ENCODE results near the gene PACS2.

The PACS2 gene

DNA sequence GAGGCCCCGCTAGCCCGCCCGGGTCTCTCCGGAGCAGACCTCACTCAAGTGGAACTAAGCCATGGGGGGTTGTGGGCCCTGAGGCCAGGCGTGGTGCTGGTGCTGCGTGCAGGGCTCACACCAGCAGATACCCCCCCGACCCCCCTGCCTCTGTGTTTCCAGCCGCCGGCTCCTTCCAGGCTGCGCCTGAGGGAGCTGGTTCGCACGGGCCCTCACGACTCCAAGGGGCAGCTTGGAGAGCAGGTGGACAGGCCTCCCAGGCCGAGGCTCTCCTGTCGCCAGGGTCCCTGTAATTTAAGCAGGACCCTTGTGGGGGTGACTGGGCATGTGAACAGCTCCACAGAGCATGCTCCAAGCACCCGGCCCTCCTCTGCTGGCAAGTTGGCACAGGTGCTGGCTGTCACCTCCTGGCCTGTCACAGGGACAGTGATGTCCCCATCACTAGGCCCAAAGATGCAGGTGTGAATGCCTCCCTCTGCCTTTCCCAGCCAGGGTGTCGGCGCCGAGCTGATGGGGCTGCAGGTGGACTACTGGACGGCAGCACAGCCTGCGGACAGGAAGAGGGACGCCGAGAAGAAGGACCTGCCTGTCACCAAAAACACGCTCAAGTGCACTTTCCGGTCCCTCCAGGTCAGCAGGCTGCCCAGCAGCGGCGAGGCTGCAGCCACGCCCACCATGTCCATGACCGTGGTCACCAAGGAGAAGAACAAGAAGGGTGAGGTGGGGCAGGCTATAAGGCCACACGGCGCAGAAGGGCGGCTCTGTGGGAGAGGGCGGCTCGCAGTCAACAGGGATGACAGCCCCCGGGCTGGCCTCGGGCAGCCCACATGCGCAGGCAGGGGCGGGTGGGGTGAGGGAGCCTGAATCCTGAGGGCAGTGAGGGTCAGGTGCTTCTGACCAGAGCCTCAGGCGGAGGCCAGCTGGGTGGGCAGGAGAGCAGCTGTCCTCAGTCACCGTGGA is 77.9 kb downstream of the PACS2 start:
- no peaks in the 10 kb centered on the region for H3K9me3 Mint-ChIP-seq (ENCODE audit: low read depth)
- no peak overlapping the region for H3K4me3 Mint-ChIP-seq
- no peaks in the 10 kb centered on the region for H3K4me1 Mint-ChIP-seq (ENCODE audit: low read depth)
- no peaks in the 10 kb centered on the region for H3K36me3 Mint-ChIP-seq
- H3K27ac Mint-ChIP-seq, result no peak overlapping the region
- no peaks in the 10 kb centered on the region for H3K27me3 Mint-ChIP-seq

DNA sequence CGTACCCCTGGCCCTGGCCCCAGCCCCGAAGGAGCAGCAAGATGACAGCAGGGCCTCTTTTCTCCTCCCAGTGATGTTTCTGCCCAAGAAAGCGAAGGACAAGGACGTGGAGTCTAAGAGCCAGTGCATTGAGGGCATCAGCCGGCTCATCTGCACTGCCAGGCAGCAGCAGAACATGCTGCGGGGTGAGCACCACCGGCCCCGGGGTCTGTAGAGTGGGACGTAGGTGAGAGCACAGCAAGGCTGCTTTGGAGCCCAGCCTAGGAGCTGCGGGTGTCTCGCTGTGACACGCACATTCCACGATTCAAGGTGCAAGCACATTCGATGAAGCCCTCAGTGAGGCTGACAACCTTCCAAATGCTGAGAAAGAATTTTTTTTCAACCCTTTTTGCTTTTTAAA is 78.6 kb downstream of the PACS2 start:
- H3K27ac Mint-ChIP-seq, result no peak overlapping the region
- H3K36me3 Mint-ChIP-seq, result no peaks in the 10 kb centered on the region

DNA sequence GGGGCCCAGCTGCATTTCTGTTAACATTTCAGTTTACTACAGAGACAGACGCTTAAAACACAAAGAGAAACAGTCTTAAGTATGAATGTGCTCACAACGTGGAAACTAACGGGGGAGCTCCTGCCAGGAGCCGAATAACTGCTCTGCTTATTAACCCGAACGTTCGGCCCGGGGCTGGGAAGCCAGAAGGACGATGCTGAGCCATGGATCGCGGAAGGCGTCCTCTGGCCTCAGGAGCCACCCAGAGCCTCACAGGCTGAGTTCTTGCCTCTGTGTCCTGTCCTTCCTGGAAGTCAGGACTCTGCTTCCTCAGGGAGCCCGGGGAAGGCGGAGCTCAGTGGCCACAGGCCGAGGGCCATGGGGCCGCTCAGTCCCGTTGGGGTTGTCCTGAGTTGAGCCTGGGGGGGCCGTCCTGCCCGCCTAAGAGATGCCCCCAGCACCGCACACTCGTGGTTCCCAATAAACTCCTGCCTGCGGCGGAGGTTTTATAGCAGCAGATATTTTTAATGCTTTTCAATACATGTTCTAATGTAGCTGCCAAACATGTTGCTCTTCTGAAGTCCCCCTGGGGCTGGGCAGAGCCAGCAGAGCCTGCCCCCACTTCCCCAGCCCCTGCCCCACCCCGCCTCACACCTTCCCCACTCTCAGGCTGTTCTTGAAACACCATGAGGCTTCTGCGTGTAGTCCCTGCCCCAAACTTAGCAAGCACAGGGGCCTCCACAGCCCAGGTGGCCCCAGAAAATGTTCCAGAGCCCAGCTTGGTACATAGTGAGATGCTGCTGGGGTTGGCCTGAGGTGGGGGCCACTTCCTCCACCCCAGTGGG is 80.4 kb downstream of the PACS2 start:
- Mint-ChIP-seq H3K27ac (no peak overlapping the region), H3K36me3 (no peaks in the 10 kb centered on the region)

More for the DNA sequence above, 78.6 kb downstream of the PACS2 start:
- H3K27me3 Mint-ChIP-seq, result no peaks in the 10 kb centered on the region
- H3K4me3 Mint-ChIP-seq, result no peak overlapping the region
- H3K4me1 Mint-ChIP-seq (ENCODE audit: low read depth), result peaks cover 3% of the 10 kb centered on the region
- H3K9me3 Mint-ChIP-seq (ENCODE audit: low read depth), result no peaks in the 10 kb centered on the region

DNA sequence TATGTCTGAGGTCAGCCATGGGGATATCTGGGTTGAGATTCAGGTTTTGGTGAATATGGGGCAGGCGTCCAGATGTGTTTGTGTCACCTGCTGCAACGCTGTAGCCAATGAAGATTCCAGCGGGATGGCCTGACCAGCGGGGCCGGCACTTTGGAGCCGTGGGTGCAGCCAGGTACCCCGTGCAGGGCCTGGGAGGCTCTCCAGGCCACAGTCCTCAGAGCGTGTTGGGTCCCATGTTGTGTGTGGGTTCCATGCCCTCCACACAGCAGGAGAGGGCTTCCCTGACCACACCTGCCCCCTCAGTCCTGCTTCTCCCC is 80.9 kb downstream of the PACS2 start:
- Mint-ChIP-seq H3K27ac (no peak overlapping the region), H3K9me3 (ENCODE audit: low read depth) (peaks cover 4% of the 10 kb centered on the region), H3K36me3 (peaks cover 4% of the 10 kb centered on the region), H3K4me3 (no peak overlapping the region), H3K4me1 (ENCODE audit: low read depth) (peaks cover 9% of the 10 kb centered on the region), H3K27me3 (no peaks in the 10 kb centered on the region)

More for the DNA sequence above, 80.4 kb downstream of the PACS2 start:
- no peaks in the 10 kb centered on the region for H3K9me3 Mint-ChIP-seq (ENCODE audit: low read depth)
- no peak overlapping the region for H3K4me3 Mint-ChIP-seq
- H3K27me3 Mint-ChIP-seq, result no peaks in the 10 kb centered on the region
- peaks cover 5% of the 10 kb centered on the region for H3K4me1 Mint-ChIP-seq (ENCODE audit: low read depth)

DNA sequence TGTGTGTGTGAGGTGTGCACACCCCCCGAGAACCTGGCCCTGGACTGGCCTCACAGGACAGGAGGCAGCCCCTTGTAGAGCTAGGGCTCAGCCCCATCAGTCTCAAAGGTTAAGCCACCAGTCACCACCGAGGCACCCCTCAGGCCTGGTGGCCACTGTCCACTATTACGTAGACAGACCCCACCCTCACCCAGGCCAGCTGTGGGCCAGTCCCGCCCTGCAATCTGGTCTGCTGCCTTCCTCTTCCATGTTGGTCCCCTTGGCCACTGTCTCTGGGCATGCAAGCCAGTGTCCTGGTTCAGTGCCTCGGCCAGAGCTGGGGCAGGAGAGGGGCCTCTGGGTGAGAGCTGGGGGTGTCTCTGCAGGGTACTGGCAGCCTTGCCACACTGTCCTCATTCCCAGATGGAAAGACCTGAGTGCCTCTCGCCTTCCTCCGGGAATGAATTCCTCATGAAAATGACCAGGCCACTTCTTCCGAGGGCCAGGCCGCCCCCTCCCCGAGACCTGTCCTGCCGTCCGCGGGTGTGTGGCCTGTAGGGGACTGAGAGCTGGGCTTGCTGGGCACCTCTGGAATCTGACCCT is 82.9 kb downstream of the PACS2 start:
- peaks cover 12% of the 10 kb centered on the region for H3K36me3 Mint-ChIP-seq
- H3K4me1 Mint-ChIP-seq (ENCODE audit: low read depth), result peaks cover 13% of the 10 kb centered on the region
- H3K27me3 Mint-ChIP-seq, result no peaks in the 10 kb centered on the region
- H3K27ac Mint-ChIP-seq, result peak overlapping the region; percentile 89
- H3K4me3 Mint-ChIP-seq, result peak overlapping the region; percentile 77
- peaks cover 8% of the 10 kb centered on the region for H3K9me3 Mint-ChIP-seq (ENCODE audit: low read depth)

DNA sequence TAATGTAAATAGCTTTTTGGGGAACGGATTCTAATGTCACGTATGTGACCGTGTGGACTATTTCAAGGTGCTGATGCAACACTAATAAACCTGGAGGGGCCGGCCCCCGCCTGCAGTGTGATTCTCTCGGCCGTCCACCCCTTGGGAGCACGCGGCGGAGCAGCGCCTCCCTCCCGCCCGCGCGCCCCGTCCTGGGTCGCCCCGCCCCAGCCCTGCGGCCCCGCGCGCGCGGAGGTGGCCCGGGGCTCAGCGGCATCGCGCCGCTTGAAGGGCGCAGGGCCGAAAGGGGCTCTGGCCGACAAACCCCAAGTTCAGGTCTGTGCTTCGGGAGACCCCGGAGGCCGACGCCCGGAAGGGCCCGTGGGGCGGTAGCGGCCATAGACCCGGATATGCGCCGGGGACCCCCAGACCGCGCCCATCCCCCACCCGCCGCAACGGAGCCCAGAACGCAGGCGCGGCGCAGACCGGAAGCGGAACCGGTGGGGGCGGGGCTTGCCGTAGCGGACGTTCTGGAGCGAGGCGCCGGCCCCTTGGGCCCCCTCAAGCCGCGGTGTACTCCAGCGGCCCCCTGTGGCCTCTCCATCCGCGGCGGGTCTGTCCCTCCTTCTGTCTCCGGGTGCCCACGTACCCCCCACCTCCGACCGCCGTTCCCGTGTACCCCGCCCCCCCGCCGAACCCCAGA is 83.6 kb downstream of the PACS2 start, which contains the start of gene TEX22:
Gene TEX22, plus strand, starts transcription at position 495 of the 682 bp plus-strand sequence. CDS start 803 bp downstream, outside the sequence.
- Mint-ChIP-seq H3K27ac (peak within 1 kb of the TSS; percentile 89), H3K9me3 (ENCODE audit: low read depth) (peaks cover 8% of the 10 kb centered on the region), H3K4me3 (peak within 1 kb of the TSS; percentile 88), H3K27me3 (no peaks in the 10 kb centered on the region), H3K36me3 (peaks cover 12% of the 10 kb centered on the region), H3K4me1 (ENCODE audit: low read depth) (peaks cover 18% of the 10 kb centered on the region)

DNA sequence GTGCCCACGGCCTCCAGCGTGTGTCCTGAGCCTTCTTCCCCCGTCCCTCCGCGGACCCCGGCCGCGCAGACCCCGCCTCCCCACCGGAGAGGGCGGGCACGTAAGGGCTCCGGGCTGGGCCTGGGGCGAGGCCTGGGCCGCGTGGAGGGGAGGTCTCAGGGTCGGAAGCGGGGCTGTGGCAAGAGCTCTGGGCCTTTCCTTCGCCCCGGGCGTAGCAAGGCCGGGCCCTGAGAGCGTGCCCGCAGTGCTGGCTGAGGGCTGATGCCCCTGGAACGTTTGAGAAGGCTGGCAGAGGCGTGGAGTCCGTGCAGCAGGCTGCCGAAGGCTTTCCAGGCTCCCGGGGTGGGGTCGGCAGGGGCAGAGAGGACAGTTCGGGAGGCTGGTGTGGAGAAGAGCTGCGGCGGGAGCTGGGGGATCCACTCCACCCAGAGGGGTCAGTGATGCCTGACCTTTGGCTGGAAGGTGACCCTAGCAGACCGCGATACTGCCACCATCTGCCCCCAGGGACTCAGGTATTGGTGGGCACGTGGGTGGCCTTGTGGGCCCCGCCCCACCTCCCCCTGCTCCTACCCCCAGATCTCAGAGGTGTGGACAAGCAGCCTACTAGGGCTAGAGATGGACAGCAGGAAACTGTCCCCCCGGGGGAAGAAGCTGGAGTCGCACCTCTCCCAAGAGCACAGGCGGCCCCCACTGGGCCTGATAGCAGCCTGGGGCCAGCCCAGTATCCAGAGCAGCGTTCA is 84.3 kb downstream of the PACS2 start:
- peaks cover 20% of the 10 kb centered on the region for H3K4me1 Mint-ChIP-seq (ENCODE audit: low read depth)
- H3K27me3 Mint-ChIP-seq, result no peaks in the 10 kb centered on the region
- peaks cover 8% of the 10 kb centered on the region for H3K9me3 Mint-ChIP-seq (ENCODE audit: low read depth)
- peak overlapping the region; percentile 89 for H3K27ac Mint-ChIP-seq
- H3K4me3 Mint-ChIP-seq, result peak overlapping the region; percentile 88
- H3K36me3 Mint-ChIP-seq, result peaks cover 12% of the 10 kb centered on the region

DNA sequence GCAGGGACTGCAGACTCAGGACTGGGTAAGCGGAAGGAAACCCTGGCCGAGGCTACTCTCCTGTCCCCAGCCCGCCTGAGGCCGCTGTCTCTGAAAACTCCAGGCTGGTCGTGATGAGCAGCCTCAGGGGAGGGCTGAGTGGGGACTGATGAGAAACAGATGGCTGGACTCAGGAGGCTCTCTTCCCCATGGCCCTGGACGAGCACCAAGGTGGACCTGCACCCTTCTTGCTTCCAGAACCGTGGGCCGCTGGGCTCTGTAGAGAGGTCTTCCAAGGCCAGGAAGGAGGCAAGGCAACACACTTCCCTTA is 84.9 kb downstream of the PACS2 start:
- no peaks in the 10 kb centered on the region for H3K27me3 Mint-ChIP-seq
- H3K9me3 Mint-ChIP-seq (ENCODE audit: low read depth), result peaks cover 8% of the 10 kb centered on the region
- H3K4me3 Mint-ChIP-seq, result peak overlapping the region; percentile 88
- H3K36me3 Mint-ChIP-seq, result peaks cover 12% of the 10 kb centered on the region
- peaks cover 26% of the 10 kb centered on the region for H3K4me1 Mint-ChIP-seq (ENCODE audit: low read depth)
- peak overlapping the region; percentile 89 for H3K27ac Mint-ChIP-seq

DNA sequence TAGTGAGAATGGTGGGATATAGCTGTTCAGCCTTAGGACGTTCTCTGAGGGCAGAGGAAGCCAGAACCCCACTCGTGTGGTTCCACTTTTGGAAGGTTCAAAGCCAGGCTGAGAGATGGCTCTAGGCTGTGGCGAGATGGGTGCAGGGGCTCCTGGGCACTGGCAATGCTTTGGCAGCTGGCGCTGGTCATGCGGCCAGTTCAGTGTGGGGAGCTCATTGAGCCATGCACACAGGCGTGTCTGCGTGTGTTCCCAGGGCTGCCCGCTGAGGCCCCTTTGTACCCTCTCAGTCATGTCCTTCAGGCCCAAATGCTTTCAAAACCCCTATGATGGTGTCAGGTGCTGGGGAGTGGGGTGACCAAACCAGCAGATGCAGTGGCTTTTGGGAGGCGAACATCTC is 85.5 kb downstream of the PACS2 start:
- H3K9me3 Mint-ChIP-seq (ENCODE audit: low read depth), result peaks cover 8% of the 10 kb centered on the region
- no peaks in the 10 kb centered on the region for H3K27me3 Mint-ChIP-seq
- peak overlapping the region; percentile 51 for H3K27ac Mint-ChIP-seq
- H3K36me3 Mint-ChIP-seq, result peaks cover 12% of the 10 kb centered on the region
- peak overlapping the region; percentile 88 for H3K4me3 Mint-ChIP-seq
- H3K4me1 Mint-ChIP-seq (ENCODE audit: low read depth), result peaks cover 32% of the 10 kb centered on the region

DNA sequence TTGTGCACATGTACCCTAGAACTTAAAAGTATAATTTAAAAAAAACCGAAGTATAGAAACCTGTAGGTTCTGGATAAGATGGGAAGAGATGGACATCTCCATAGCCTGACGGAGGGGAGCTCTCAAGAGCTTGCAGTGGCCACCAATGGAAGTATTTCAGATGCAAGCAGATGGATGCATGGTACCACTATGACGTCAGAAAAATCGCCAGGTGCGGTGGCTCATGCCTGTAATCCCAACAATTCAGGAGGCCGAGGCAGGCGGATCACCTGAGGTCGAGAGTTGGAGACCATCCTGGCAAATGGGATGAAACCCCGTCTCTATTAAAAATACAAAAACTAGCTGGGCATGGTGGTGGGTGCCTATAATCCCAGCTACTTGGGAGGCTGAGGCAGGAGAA is 87.2 kb downstream of the PACS2 start:
- peaks cover 36% of the 10 kb centered on the region for H3K4me1 Mint-ChIP-seq (ENCODE audit: low read depth)
- H3K36me3 Mint-ChIP-seq, result peaks cover 12% of the 10 kb centered on the region
- H3K27ac Mint-ChIP-seq, result no peak overlapping the region
- H3K27me3 Mint-ChIP-seq, result no peaks in the 10 kb centered on the region
- H3K4me3 Mint-ChIP-seq, result no peak overlapping the region
- peaks cover 8% of the 10 kb centered on the region for H3K9me3 Mint-ChIP-seq (ENCODE audit: low read depth)

DNA sequence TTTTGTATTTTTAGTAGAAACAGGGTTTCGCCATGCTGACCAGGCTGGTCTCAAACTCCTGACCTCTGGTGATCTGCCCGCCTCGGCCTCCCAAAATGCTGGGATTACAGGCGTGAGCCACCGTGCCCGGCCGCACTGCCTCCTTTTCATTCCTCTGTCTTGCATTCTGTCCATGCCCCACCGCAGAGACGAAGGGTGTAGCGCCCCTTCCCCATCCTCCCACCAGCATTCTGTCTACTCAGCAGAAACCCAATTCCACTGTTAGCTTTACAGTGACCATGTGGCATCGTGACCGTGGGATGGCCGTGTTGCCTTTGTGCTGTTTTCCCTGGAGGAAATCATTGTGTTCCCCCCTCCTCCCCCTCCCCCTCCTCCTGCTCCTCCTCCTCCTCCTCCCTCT is 94.0 kb downstream of the PACS2 start:
- peaks cover 4% of the 10 kb centered on the region for H3K27me3 Mint-ChIP-seq
- H3K36me3 Mint-ChIP-seq, result no peaks in the 10 kb centered on the region
- no peak overlapping the region for H3K27ac Mint-ChIP-seq
- H3K9me3 Mint-ChIP-seq (ENCODE audit: low read depth), result no peaks in the 10 kb centered on the region
- peaks cover 25% of the 10 kb centered on the region for H3K4me1 Mint-ChIP-seq (ENCODE audit: low read depth)
- no peak overlapping the region for H3K4me3 Mint-ChIP-seq

DNA sequence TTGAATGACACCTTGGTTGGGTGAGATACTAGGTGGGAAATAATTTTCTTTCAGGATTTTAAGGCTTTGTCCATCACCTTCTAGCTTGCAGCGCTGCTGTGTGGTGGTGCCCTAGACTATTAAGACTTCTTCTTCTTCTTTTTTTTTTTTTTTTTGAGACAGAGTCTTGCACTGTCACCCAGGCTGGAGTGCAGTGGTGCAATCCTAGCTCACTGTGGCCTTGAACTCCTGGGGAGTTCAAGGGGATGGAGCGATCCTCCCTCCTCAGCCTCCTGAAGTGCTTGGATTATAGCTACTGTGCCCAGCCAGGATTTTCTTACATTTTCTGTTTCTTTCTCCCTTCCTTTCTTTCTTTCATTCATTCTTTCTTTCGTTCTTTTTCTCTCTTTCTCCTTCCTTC is 94.8 kb downstream of the PACS2 start:
- peaks cover 18% of the 10 kb centered on the region for H3K4me1 Mint-ChIP-seq (ENCODE audit: low read depth)
- no peak overlapping the region for H3K4me3 Mint-ChIP-seq
- no peak overlapping the region for H3K27ac Mint-ChIP-seq
- no peaks in the 10 kb centered on the region for H3K36me3 Mint-ChIP-seq
- H3K9me3 Mint-ChIP-seq (ENCODE audit: low read depth), result no peaks in the 10 kb centered on the region
- peaks cover 4% of the 10 kb centered on the region for H3K27me3 Mint-ChIP-seq

DNA sequence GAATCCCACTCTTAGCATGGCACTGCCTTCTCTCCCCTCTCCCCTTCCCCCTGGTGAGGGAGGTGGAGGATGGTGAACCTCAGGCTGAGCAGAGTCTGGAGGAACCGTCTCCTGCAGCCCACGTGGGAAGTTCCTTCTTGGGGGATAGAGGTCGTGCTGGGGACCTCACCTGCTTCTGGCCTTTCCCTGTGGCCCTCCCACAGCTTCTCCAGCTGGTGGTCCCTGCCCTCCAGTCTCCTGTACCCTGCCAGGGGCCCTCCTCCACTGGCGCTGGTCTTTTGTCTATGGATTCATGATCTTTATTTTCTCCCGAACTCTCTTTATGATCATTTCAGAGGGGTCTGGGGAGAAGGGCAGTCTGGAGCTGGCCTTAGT is 96.1 kb downstream of the PACS2 start:
- Mint-ChIP-seq H3K36me3 (no peaks in the 10 kb centered on the region), H3K9me3 (ENCODE audit: low read depth) (no peaks in the 10 kb centered on the region), H3K27me3 (peaks cover 4% of the 10 kb centered on the region), H3K4me1 (ENCODE audit: low read depth) (peaks cover 10% of the 10 kb centered on the region), H3K27ac (no peak overlapping the region), H3K4me3 (no peak overlapping the region)

Measured in activated naive CD8-positive, alpha-beta T cell (primary cell).